Measurements from ENCODE around the gene USP46. TPM values are rescaled to one million over a fixed set of nuclear protein-coding genes. Genes with fewer than 3 reads are reported as not detected.

USP46 gene
- total RNA-seq, 6 experiments from 2014 or later, result 23.9 to 30.9 (median 26.3) TPM

DNA sequence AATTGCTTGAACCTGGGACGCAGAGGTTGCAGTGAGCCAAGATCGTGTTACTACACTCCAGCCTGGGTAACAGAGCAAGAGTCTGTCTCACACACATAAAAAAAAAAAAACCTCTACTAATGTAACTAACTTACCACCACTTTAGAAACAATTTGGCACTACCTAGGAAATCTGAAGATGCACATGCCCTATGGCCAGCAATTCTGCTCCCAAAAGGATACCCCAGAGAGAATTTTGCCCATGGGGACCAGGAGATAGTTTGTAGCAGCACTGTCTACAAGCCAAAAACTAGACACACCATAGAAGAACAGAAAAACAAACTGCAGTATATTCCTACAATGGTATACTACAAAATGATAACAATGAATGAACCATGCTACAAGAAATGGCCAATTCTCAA, 37.5 kb downstream of the USP46 start:
- TF ChIP-seq CTCF (IDR thresholded peaks at IDR 0.05), result no peak
- Mint-ChIP-seq H3K4me1 (ENCODE audit: low read depth) (no peaks in the 10 kb centered on the region), H3K9me3 (no peaks in the 10 kb centered on the region), H3K27me3 (ENCODE audit: insufficient read depth) (no peaks in the 10 kb centered on the region), H3K4me3 (no peak overlapping the region), H3K27ac (no peak overlapping the region), H3K36me3 (ENCODE audit: low read depth) (0 out of 2 replicates have a peak, but pooled peaks cover 6% of the 10 kb centered on the region)
- no peak for DNase-seq

GRCh38 chr4:52619591-52619931, 39.5 kb downstream of the USP46 start:
- no peaks in the 10 kb centered on the region for H3K9me3 Mint-ChIP-seq
- H3K27ac Mint-ChIP-seq, result no peak overlapping the region
- no peak for DNase-seq
- H3K4me1 Mint-ChIP-seq (ENCODE audit: low read depth), result no peaks in the 10 kb centered on the region
- H3K4me3 Mint-ChIP-seq, result no peak overlapping the region
- TF ChIP-seq CTCF (IDR thresholded peaks at IDR 0.05), result no peak
- H3K36me3 Mint-ChIP-seq (ENCODE audit: low read depth), result 0 out of 2 replicates have a peak, but pooled peaks cover 6% of the 10 kb centered on the region
- H3K27me3 Mint-ChIP-seq (ENCODE audit: insufficient read depth), result no peaks in the 10 kb centered on the region

DNA sequence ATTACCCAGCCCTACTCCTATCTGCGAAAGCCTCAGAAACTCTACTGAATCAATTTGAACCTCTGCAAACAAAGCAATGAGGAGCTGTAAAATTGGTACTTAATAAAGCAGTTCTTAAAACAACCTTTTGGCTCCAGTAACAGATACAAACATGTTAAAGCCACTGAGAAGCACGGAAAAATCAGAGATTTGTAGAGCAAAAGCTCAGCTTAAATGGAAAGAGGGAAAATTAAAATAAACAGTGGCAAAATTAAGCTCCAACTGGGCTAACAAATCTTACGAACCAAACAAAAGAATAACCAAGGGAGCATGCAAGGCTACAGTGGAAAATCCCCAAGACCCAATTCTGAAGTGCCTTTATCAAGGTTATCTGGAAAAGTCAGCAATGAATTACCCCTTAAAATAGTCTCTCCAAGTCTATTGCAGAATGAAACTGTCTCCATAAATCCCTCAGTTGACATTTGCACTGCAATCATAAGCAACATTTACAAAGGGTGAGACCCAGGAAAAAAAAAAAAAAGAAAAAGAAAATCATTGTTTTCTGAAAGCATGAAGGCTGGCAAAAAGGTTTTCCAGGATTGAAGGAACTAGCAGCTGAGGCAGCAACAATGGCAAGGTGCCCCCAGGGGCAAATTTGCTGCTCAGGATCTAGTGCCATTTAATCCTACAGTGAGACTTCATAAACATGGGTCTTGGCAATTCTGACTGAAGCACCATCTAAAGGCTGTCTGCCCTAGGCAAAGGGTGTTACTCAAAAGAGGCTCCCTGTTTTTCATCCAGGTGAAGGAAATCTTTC, 40.1 kb downstream of the USP46 start:
- H3K36me3 Mint-ChIP-seq (ENCODE audit: low read depth), result peaks cover 4% of the 10 kb centered on the region

GRCh38 chr4:52617336-52618020, 41.6 kb downstream of the USP46 start:
- no peak for DNase-seq
- H3K27me3 Mint-ChIP-seq (ENCODE audit: insufficient read depth), result no peaks in the 10 kb centered on the region
- TF ChIP-seq CTCF (IDR thresholded peaks at IDR 0.05), result no peak
- H3K9me3 Mint-ChIP-seq, result no peaks in the 10 kb centered on the region
- H3K27ac Mint-ChIP-seq, result no peak overlapping the region
- no peak overlapping the region for H3K4me3 Mint-ChIP-seq
- H3K36me3 Mint-ChIP-seq (ENCODE audit: low read depth), result peaks cover 13% of the 10 kb centered on the region
- no peaks in the 10 kb centered on the region for H3K4me1 Mint-ChIP-seq (ENCODE audit: low read depth)

More for the DNA sequence above, 40.1 kb downstream of the USP46 start:
- DNase-seq, result no peak
- Mint-ChIP-seq H3K4me3 (no peak overlapping the region), H3K27ac (no peak overlapping the region), H3K9me3 (no peaks in the 10 kb centered on the region), H3K27me3 (ENCODE audit: insufficient read depth) (no peaks in the 10 kb centered on the region), H3K4me1 (ENCODE audit: low read depth) (no peaks in the 10 kb centered on the region)
- no peak for TF ChIP-seq CTCF (IDR thresholded peaks at IDR 0.05)

DNA sequence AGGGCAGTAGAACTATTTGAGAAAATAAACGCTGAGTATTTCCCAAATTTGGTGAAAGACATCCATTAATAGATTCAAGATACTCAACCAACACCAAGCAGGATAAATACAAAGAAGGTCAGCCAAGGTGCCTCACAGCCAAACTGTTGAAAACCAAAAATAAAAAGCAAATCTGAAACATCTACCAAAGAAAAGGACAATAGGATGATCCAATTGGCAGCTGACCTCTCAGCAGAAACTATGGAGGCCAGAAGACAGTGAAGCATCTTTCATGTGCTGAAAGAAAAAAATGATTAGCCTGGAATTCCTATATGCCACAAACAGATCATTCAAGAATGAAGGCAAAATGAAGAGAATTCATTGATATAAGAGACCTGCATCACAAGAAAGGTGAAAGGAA, 44.9 kb downstream of the USP46 start:
- no peak for TF ChIP-seq CTCF (IDR thresholded peaks at IDR 0.05)
- peaks cover 21% of the 10 kb centered on the region for H3K36me3 Mint-ChIP-seq (ENCODE audit: low read depth)
- no peak overlapping the region for H3K27ac Mint-ChIP-seq
- H3K27me3 Mint-ChIP-seq (ENCODE audit: insufficient read depth), result no peaks in the 10 kb centered on the region
- DNase-seq, result no peak
- H3K4me3 Mint-ChIP-seq, result no peak overlapping the region
- no peaks in the 10 kb centered on the region for H3K4me1 Mint-ChIP-seq (ENCODE audit: low read depth)
- H3K9me3 Mint-ChIP-seq, result no peaks in the 10 kb centered on the region

Measured in HFFc6 (cell line).